ENCODE data around the gene DMD. TPM values are rescaled to one million over a fixed set of nuclear protein-coding genes. Genes with fewer than 3 reads are reported as not detected.

The DMD gene
- total and polyA plus RNA-seq, 8 donors = 6.8 to 117 (median 44.2) TPM

GRCh38 chrX:31213941-31214340, 1997.4 kb downstream of the DMD start:
- H3K36me3 ChIP-seq = no peaks in the 10 kb centered on the region
- peak in 1 of 2 donors; percentile 31 for DNase-seq
- intact Hi-C loops (cut with DNase I; ENCODE audit: low total_unique reads) = no loop called here
- TF ChIP-seq CTCF (IDR thresholded peaks at IDR 0.05) = peak in 3 of 7 experiments; percentile 17 to 40 (median 19)
- no peak for TF ChIP-seq POLR2A (IDR thresholded peaks at IDR 0.05)
- no peak overlapping the region for H3K4me3 ChIP-seq
- H3K27ac ChIP-seq = no peak overlapping the region
- H3K27me3 ChIP-seq = no peaks in the 10 kb centered on the region
- no peaks in the 10 kb centered on the region for H3K9me3 ChIP-seq
- H3K4me1 ChIP-seq = peaks cover 0 to 27% (median 8%) of the 10 kb centered on the region in 4 donors

- no peaks in the 10 kb centered on the region for H3K36me3 ChIP-seq
- WGBS, 5 donors = 34 to 44% (median 38%) methylated on average over 6 of the region's 6 CpGs
- TF ChIP-seq POLR2A (IDR thresholded peaks at IDR 0.05) (no peak), POLR2AphosphoS5 (IDR thresholded peaks at IDR 0.05) (no peak), EP300 (IDR thresholded peaks at IDR 0.05) (no peak), CTCF (IDR thresholded peaks at IDR 0.05) (no peak)
- H3K4me1 ChIP-seq = peaks cover 0 to 33% (median 8%) of the 10 kb centered on the region in 4 donors
- no peaks in the 10 kb centered on the region for H3K27me3 ChIP-seq
- H3K27ac ChIP-seq = no peak overlapping the region
- peak in 1 of 2 donors; percentile 26 for DNase-seq
- no peak overlapping the region for H3K4me3 ChIP-seq
- no peaks in the 10 kb centered on the region for H3K9me3 ChIP-seq
- intact Hi-C loops (cut with DNase I; ENCODE audit: low total_unique reads) = no loop called here
Measured at GRCh38 chrX:31212856-31213748, 1998.2 kb downstream of the DMD start.

- H3K27me3 ChIP-seq = no peaks in the 10 kb centered on the region
- WGBS, 5 donors = 41 to 58% (median 46%) methylated on average over 10 of the region's 10 CpGs
- H3K9me3 ChIP-seq = no peaks in the 10 kb centered on the region
- H3K27ac ChIP-seq = no peak overlapping the region
- H3K4me1 ChIP-seq = peaks cover 0 to 23% (median 5%) of the 10 kb centered on the region in 4 donors
- no peak for DNase-seq
- intact Hi-C loops (cut with DNase I; ENCODE audit: low total_unique reads) = no loop called here
- no peak for TF ChIP-seq POLR2A (IDR thresholded peaks at IDR 0.05)
- no peak for TF ChIP-seq EP300 (IDR thresholded peaks at IDR 0.05)
- TF ChIP-seq CTCF (IDR thresholded peaks at IDR 0.05) = no peak
- TF ChIP-seq POLR2AphosphoS5 (IDR thresholded peaks at IDR 0.05) = no peak
- H3K36me3 ChIP-seq = no peaks in the 10 kb centered on the region
- no peak overlapping the region for H3K4me3 ChIP-seq
Measured at GRCh38 chrX:31209005-31209628, 2002.2 kb downstream of the DMD start.

GRCh38 chrX:31201503-31201902, 2009.8 kb downstream of the DMD start:
- Histone ChIP-seq H3K4me1 (peaks cover 0 to 16% (median 4%) of the 10 kb centered on the region in 4 donors), H3K27ac (peak overlapping the region in 1 of 5 donors; percentile 8), H3K4me3 (no peak overlapping the region), H3K36me3 (peaks cover 0 to 10% (median 4%) of the 10 kb centered on the region in 4 donors), H3K27me3 (no peaks in the 10 kb centered on the region), H3K9me3 (no peaks in the 10 kb centered on the region)
- intact Hi-C loops (cut with DNase I; ENCODE audit: low total_unique reads) = no loop called here
- 75 to 93% (median 82%) methylated on average over 4 of the region's 4 CpGs for WGBS, 5 donors
- no peak for DNase-seq
- no peak for TF ChIP-seq CTCF (IDR thresholded peaks at IDR 0.05)
- no peak for TF ChIP-seq EP300 (IDR thresholded peaks at IDR 0.05)
- TF ChIP-seq POLR2A (IDR thresholded peaks at IDR 0.05) = no peak
- no peak for TF ChIP-seq POLR2AphosphoS5 (IDR thresholded peaks at IDR 0.05)
